GM18502 (cell line): Measurements from ENCODE around the gene RALGPS1.

Source experiments
- ATAC-seq: cut with Tn5 transposase; IDR thresholded peaks from one replicate; pipeline ENCODE4 v1.9.1; 2021; ENCODE audit warnings: mild to moderate bottlenecking; ENCODE audit not compliant: unreplicated experiment, poor library complexity

RALGPS1 gene

DNA sequence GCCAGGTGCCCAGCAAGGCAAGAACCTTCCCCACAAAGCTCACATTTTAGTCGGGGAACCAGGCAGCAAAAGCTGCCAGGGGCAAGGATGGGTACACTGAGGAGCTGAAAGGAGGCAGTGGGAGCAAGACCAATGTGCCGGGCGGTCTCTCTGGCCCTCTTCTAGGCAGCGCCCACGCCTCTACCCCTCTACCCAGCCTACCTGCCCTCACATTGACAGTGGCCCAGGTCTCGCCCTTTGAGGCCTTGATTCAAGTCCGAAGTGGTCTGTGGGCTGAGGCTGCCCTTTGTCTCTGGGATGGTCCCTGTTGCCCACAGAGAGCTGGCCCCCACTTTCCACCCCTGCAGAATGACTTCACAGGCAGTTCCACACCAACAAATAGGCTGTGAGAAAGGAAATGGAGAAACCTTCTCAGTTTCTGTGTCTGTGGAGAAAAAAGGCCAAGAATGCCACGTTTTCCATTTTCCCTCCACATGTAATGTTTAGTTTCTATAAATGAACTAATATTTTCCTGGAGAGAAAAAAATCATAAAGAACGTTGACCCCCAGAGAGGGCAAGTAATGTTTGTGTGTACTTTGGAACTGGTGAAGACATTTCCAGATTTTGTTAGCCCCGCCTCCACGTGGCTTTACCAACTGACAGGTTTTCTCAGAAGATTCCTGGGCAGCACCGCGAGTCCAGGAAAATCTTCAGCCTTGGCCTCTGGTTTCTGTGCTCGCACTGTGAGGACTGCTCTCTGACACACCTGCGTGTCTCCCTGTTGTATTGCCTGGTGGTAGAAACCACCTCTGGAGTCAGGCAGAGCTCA is 265.3 kb downstream of the RALGPS1 start:
- no peak for ATAC-seq

DNA sequence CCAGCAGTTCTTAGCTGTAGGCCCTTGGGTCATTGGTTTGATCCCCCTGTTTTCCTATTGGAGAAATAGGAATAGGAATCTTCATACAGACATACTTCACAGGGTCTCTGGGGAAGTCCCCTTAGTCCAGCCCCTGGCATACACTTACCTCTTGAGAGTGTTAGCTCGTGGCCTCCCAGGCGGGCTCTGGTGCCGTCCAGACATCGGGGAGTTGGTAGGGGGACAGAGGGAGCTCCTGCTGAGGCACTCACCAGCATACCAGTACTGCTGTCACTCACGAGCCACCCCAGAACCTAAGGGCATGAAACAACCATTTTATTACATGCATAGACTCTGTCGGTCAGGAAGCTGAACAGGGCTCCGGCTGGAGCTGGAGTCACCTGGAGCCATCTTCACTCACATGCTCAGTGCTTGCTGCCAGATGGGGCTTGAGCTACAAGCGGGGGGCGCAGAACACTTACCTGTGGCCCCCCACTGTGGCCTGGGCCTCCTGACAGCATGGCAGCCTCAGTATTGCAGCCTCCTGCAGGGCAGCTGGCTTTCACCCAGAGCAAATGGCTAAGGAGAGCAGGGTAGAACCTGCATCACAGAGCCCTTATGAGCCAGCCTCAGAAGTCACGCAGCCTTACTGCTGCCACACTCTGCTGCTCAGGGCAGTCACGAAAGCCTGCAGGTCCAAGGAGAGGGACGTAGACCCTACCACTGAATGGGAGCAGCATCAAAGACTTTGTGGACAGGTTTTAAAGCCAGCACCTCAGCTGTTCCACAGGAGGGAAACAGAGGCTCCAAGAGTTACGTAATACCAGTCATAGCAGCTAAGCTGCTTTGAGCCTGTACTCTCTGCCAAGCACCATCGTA is 266.1 kb downstream of the RALGPS1 start:
- no peak for ATAC-seq

DNA sequence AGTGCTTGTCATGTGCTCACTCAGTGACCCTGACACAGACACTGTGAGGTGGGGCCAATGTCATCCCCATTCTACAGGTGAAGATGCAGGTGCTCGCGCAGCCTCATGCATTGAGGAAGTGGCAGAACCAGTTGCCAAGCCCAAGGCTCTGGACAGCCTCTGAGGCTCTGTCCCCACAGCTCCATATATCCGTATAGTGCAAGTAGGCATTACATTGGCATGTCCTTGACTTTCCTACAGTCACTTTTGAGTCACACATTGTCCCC is 266.7 kb downstream of the RALGPS1 start:
- no peak for ATAC-seq

DNA sequence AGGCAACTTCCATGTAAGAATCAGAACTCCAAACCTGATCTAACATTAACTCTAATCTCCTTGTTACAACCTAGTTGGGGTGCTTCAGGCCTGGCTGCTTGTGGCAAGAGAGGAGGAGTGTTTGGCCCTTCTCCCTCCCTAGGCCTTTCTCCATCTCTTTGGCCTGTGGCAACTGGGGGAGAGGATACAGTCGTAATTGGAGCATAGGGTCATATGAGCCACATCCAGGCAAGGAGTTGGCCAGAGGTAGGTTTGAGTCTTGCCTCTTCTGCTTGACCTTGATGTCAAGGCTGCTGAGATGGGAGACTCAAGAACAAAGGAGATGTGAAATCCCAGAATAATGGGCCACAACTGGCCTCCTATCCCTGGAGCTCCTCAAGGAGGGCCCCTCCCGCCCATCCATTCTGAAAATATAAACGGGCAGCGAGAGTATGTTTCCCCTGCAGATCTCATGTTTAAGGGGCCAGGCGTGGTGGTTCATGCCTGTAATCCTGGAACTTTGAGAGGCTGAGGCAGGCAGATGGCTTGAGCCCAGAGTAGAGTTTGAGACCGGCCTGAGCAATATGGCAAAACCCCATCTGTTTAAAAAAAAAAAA is 267.1 kb downstream of the RALGPS1 start:
- no peak for ATAC-seq

DNA sequence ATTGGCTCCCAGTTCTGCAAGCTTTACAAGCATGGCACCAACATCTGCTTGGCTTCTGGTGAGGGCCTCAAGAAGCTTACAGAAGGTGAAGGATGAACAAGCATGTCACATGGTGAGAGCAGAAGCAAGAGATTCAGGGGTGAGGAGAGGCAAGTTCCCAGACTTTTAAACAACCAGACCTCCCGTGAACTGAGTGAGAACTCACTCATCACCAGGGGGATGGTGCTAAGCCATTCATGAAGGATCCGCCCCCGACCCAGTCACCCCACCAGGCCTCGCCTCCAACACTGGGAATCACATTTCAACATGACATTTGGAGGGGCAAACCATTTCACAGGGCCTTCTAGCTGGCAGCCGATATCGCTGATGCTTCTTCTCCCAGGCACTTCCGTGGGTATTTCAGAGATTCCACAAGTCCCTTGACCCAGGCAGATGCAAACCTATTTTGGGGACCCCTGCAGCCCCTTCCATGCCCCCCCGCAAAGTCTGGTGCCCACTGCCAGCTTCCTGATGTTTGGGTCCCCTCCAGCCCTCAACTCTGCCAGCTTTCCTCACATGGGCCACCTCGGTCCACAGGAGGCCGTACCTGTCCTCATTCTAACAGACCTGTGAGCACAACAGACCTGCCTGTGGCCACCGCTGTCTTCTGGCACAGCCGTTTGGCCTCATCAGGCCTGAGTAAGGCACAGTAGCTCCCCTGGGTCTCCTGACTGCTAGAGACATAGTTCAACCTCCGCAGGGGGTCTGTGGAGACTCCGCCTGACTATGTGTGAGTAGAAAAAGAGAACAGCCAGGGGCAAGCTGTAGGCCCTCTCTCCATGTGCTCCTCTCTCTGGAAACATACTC is 268.5 kb downstream of the RALGPS1 start:
- ATAC-seq: no peak

DNA sequence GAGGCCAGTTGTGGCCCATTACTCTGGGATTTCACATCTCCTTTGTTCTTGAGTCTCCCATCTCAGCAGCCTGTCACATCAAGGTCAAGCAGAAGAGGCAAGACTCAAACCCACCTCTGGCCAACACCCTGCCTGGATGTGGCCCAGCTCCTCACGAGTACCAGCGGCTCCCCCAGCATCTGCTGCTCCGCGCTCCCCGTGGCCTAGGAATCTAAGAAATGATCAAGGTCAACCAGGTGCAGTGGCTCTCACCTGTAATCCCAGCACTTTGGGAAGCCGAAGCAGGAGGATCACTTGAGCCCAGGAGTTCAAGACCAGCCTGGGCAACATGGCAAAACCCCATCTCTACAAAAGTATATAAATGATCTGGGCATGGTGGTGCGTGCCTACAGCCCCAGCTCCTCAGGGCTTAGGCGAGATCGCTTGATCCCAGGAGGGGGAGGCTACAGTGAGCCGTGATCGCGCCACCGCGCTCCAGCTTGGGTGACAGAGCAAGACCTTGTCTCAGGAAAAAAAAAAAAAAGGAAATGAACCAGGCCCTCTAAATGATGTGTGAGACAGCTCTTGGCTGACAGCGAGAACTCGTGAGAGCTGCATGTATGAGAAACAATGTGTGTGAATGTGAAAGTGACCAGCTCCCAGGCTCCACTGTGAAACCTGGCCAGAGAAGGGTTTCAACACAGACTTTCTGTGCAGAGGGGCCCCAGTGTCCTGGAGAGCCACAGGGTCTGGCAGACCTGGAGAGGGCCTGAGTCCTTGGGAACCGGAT is 269.4 kb downstream of the RALGPS1 start:
- ATAC-seq: peak; percentile 61

DNA sequence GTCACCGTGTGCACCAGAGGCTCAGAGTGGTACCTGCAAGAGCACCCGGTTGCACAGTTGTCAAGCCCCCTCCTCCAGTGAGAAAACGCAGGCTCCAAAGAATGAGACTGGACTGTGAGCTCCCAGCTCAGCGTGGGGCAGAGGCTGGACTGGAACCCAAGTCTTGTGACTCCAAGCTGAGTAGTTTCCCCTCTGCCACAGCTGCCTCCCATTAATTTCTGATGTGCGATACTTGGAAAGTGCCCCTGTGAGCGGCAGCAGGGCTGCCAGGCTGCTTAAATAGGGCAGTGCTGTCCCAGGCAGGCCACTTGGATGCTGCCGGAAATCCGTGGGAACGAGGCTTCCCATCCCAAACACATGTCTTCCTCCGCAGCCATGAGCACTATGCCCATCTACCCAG is 270.1 kb downstream of the RALGPS1 start:
- no peak for ATAC-seq

DNA sequence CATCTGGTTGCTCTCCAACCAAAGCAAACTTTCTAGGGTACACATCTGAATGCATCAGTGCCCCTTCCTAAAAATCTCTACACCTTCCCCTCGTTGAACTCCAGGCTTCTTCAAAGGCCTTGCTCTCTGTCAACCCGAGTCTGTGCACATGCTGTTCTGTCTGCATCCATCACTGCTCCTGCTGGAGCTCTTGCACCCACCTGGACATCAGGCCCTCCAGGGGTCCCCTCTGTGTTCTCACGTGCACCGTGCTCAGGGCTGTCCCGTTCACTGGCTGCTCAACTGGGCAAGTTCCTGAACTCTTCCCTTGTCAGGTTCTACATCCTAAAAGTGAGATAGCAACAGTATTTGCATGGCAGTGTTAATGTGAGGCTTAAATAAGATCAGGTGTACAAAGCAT is 270.6 kb downstream of the RALGPS1 start:
- no peak for ATAC-seq

DNA sequence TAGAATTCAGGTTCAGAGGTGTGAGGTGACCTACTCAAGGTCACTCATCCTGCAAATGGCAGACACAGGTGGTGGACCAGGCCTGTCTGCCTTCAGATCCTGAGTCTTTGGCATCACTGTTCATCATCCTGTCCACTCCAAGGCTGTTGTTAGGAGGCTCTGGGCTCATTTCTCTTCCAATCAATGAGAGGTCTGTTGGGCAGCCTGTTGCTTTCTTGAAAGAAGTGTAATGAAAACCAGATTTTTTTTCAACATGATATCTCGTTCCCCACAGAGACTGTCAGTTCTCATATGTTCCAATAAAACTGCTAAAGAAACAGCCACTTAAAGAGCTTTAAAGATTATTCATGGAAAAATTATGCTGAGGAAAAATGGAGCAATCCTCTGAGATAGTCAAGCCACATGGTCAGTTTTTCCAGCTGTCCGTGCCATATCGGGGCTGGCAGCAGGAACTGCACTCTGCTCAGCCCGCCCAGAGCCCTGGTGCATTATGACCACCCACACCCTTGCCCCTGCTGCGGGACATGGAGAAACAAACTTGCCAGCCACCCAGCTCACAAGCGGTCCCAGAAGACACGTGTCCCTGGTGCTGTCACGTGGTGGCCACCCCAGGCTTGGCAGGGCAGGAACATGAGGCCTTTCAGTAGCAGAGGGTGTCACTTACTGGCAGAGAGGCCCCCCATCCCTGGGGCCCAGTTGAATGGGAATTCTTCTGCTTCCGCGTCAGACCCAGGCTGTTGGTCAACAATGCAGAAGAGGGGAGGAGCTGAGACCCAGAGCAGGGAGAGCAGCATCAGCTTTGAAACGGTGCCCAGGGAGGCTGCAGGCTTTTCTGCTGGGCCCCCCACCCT is 271.6 kb downstream of the RALGPS1 start:
- no peak for ATAC-seq

DNA sequence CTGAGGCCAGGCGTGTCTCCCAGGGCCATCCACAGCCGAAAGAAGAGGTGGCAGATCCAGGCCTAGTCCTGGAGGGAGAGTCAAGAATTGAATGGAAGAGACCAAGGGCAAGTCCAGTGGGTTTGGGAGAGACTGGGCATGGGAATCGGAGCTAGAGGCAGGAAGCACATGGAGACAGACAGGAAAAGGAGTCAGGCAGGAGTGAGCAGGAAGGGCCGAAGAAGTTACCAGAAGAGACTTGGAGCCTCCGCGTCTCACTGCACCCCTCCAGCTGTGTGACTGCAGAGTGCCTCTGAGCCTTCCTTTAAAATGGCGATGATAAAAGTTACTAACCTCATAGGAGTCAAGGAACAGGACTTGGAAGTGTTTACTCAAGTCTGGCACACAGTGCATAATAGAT is 272.2 kb downstream of the RALGPS1 start:
- no peak for ATAC-seq

DNA sequence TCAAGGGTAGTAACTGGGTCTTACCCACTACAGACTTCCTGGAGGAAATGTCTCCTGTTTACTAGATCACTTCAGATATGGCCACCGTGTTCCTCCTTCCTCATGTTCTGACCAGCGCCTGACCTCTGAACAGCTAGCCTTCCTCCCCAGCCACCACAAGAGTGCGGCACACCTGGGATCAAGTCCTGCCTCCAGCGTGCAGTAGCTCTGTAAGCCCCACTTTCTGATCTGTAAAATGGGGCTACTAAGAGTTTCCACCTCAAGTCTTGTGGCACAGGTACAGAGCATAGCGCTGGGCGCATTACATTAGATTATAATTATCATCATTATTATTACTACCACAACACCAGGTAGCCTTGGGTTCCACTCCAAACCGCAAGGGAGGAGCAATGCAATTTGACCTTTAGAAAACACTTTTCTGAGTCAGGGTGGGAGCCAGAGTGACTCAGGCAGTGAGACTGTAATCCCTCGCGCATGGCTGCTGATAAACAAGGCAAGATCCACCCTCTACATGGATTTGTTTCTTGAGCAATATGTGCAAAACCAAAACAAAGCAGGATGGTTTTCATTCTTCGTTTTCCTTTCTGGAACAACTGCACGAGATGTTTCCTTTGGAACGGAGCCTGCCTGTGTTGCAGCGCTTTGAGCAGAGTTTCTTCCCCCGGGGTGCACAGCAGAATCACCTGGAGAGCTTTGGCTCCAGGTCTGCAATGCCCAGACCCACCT is 272.8 kb downstream of the RALGPS1 start:
- ATAC-seq: no peak

DNA sequence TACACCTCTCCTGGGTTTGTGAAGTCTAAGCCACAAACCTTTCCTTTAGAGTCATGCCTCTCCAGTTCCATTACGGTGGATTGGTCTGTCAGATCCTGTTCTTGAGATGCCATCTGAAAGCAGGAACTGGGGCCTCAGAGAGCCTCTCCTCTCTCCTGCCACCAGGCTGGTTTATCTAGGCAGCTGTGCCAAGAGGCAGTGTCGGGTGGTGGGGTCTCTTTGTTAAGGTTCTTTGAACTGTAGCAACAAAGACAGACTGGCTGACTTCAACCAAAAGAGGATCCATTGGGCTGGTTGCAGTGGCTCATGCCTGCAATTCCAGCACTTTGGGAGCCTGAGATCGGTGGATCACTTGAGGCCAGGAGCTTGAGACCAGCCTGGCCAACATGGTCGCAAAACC is 273.8 kb downstream of the RALGPS1 start:
- ATAC-seq: no peak

DNA sequence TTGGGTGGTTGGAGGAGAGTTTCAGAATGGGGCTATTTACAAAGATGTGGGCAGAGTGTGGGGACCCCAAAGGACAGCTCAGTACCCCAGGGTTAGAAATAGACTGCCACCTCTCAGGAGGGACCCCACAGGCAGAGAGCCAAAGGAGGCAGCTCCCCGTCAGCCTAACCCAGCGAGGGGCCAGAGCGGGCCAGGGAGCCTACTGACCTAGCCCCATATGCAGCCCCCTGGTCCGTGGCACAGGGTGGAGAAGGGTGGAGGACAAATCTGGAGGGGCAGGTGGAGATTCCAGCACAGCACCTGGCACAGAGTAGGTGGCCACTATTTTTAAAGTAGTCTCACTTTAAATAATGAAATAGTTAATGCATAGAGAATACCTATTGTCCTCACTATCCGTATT is 275.0 kb downstream of the RALGPS1 start:
- ATAC-seq: no peak

DNA sequence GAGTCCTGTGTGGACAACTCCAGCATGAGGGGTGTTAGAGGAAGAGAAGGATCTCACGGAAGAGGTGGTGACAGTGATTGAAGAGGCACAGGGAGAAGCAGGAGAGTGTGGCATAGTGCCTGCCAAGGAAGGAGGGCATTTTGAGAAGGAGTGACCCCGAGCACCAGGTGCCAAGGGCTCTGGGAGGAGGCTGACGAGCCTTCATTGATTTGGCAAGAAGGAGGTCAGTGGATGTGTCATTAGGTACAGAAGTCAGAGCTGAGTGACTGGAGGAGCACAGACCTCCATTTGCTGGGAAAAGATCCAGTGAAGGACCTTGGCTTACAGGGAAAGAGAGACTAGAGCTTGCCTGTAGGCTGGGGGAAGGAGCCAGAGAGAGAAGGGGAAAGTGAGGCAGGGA is 278.2 kb downstream of the RALGPS1 start:
- ATAC-seq: no peak

DNA sequence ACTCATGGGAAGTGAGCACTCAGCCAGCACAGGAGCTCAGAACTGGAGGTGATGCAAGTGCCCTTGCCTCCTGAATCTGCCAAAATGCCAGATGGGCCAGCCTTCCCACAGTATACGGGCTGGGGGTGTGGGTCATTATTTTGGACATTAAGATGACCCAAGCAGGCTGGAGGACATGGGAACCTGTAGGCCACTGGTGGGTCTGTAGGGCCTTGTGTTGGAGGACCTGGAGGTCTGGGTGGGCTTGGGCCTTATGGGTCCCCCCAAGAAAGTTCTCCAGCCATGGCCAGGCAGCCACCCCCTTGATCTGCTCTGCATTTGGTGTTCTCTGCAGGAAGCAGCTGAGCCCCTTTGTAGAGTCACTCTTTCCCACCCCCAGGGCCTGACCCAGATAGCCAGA is 278.9 kb downstream of the RALGPS1 start:
- ATAC-seq: no peak

DNA sequence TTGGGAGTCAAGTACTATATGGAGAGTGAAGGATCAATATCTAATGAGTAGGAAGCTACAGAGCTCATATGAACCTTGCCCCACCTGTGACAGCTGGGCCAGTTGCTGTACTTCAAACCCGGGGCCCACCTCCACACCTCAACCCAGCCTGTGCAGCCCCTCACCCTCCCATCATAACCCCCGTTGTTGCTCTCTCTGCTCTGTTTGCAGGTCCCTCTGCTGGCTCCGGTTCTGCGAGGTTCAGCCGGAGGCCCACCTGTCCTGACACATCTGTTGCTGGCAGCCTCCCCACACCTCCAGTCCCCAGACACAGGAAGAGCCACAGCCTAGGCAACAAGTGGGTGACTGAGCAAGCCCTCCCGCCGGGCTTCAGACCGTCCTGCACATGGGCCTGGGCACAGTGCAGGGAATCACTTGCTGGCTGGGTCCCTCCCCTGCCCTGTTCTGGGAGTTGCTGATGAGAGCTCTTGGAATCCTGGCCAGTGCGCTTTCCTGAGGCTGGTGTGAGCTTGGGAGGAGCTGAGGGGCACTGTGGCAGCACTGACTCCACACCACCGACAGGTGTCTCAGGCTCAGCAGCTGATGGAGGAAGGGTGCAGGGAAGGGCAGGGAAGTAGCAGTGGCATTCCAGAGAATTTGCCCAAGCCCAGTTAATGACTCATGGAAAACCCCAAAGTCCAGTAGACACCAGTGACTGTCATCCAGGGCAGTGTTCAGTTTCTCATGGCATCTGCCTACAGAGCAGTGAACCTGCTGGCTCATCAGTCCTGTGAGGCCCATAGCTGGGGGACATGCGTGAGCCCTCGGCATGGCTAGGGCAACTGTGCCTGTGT is 280.5 kb downstream of the RALGPS1 start:
- no peak for ATAC-seq

DNA sequence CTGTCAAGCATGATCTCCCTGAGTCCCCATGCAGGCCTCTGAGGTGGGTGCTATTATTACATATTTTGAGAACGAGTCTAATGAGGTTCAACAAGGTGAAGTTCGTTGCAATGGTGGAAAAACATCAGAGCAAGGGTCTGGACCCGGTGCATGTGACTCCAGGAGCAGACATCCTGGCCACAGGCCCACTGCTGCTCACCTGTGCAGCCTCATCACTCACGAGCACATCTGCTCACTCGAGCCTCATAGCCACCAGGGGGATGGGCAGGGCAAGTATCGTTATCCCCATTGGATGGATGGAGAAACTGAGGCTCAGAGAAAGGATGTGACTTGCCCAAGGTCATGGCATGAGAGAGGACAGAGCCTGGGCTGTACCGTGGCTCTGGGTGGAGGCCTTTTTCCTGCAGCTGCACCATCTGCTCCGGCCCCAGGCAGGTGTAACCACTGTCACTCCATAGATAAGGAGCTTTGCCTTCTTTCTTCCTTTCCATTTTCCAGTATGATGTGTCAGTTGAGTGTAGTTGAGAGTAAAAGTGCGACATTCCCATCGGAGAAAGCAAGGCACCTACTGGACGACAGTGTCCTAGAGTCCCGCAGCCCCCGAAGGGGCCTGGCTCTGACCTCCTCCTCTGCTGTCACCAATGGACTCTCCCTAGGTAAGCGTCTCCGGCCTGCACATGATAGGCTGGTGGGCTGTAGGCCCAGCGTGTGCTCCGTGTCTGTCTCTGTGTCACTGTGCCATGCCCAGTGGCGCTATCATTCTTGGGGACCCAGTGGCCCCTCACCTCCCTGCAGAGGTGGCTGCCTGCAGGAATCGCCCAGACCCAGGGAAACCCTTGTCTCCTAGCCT is 281.6 kb downstream of the RALGPS1 start:
- no peak for ATAC-seq
